DMS153 treated with DMSO at 0.1 percent for 48 hours (cell line): ENCODE data around the gene ATP6V0C.

ENCODE experiments used
- DNase-seq: peaks from one replicate; lab custom pipeline; 2025; ENCODE audit not compliant: unreplicated experiment; lab: John Stamatoyannopoulos, UW

The ATP6V0C gene

GRCh38 chr16:2508722-2509400 lies 4.9 kb upstream of the ATP6V0C start:
- no peak for DNase-seq

- DNase-seq: no peak
These were observed 2.5 kb upstream of the ATP6V0C start for GRCh38 chr16:2511128-2511800.

- DNase-seq: no peak
These were observed 1.6 kb upstream of the ATP6V0C start for GRCh38 chr16:2511996-2512734.

DNA sequence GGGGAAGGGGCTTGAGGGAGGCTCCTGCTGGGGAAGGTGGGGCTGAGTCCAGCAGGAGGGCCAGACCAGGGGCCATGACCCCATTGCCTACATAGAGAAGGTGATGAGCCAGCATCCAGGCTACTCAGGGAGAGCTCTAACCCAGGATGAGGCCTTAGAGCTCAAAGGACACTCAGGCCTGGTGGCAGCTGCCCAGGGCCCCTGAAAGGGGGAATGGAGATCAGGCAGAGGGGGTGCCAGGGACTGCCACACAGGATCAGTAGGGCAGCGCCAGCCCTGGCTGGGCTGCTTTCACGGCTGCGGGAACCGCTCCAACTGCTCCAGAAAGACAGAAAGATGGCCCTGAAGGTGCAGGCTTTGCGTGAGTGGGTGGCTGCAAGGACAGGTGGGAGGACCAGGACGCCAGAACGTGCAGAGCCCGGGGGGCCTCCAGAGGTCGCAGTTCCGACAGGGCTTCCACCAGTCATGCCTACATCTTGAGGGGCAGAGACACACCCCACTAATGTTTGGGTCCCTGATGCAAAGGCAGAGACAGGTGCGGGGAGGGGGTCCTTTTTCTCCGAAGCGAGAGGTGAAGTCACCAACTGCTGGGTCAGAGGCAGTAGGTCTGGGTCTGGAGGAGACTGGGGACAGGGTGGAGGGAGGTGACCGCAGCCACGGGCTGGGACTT lies 882 bp upstream of the ATP6V0C start:
- DNase-seq: no peak

DNA sequence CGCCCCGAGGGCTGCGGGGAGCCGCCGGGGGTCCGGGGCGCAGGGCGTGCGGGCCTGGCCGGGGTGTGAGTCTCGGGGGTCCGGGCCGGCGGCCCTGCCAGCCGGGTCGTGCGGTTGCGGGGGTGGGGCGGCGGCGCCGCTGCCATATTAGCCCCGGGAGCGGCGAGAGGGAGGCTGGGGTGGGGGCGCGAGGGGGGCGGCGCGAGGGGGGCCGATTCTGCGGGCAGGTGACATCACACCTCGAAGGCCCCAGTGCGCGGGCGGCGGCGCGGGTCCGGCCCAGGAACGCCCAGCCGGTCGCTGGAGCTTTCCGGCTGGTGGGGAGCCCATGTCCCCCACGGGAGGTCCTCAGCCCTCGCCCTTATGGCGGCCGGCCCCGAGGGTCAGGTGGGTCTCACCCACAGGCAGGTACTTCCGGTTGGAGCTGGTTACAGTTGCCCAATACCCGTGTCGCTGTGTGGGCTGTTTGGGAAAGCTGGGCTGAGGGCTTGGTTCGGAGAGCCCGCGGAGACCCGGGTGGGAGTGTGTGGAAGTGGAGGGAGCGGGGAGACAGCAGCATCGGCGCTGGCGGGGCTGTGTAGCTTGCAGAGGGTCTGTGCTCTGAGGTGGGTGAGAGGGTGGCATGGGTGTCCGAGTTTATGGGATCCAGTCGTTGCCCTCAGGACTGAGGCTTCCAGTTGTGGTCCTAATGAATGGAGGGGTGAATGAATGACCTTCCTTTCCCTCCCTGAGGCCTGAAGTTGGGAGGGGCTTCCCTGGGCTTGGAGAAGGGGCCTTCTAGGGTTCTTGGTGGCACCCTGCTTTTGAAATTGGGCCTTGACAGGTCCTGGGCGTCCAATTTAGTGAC lies 804 bp downstream of the ATP6V0C start:
- DNase-seq: no peak

GRCh38 chr16:2515180-2515851 lies 1.6 kb downstream of the ATP6V0C start:
- no peak for DNase-seq

GRCh38 chr16:2516391-2517240 lies 2.9 kb downstream of the ATP6V0C start:
- no peak for DNase-seq

DNA sequence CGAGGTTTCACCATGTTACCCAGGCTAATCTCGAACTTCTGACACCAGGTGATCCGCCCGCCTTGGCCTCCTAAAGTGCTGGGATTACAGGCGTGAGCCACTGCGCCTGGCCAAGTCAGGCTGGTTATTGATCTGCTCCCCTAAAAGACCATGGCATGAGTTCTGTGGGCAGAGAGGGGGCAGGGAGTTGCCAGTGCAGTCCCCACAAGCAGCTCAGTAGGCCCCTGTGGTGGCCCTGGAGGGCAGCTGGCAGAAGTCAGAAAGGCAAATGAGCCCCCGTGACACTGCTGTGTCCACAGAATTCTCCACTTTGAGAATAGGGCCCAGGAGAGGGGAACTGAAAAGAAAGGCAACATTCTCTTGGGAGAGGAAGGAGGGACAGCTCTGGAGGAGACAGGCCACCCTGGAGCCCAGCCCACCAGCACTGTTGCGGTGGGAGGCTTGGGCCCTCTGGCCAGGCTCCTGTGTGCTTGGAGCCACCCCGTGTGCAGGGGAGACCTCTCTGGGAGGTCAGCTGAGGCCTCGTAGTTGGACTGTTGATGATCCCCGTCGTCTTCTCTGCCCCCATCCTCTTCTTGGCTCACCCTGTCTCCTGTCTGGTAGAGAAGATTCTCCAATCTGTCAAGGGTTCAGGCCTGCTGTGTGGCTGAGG lies 4.3 kb downstream of the ATP6V0C start:
- no peak for DNase-seq

DNA sequence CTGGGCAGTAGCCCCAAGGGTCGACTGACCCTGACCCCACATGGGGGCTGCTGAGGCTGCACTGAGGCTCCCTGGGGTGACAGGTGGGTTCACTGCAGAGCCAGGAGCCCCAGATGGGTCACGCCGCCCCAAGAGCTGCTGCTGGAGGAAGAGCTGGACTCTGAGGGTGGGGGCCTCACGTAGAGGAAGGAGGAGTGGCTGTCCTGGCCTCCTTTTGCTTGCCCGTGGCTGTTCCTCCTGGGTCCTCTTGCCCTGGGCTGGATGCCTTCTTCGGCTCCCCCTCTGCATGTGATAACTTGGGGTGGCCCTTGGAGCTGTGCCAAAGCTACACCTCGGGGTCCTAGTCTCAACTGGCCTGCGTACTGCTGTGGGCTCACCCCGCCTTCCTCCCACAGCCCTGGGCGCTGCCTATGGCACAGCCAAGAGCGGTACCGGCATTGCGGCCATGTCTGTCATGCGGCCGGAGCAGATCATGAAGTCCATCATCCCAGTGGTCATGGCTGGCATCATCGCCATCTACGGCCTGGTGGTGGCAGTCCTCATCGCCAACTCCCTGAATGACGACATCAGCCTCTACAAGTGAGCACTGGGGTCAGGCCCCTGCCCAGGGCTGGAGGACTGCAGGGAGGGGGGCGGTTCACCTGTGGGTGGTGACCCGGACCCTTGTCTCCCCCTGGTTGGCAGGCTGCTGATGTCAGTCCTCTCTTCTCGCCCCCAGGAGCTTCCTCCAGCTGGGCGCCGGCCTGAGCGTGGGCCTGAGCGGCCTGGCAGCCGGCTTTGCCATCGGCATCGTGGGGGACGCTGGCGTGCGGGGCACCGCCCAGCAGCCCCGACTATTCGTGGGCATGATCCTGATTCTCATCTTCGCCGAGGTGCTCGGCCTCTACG lies 5.3 kb downstream of the ATP6V0C start:
- no peak for DNase-seq

- no peak for DNase-seq
These were observed 5.9 kb downstream of the ATP6V0C start for GRCh38 chr16:2519711-2520080.

DNA sequence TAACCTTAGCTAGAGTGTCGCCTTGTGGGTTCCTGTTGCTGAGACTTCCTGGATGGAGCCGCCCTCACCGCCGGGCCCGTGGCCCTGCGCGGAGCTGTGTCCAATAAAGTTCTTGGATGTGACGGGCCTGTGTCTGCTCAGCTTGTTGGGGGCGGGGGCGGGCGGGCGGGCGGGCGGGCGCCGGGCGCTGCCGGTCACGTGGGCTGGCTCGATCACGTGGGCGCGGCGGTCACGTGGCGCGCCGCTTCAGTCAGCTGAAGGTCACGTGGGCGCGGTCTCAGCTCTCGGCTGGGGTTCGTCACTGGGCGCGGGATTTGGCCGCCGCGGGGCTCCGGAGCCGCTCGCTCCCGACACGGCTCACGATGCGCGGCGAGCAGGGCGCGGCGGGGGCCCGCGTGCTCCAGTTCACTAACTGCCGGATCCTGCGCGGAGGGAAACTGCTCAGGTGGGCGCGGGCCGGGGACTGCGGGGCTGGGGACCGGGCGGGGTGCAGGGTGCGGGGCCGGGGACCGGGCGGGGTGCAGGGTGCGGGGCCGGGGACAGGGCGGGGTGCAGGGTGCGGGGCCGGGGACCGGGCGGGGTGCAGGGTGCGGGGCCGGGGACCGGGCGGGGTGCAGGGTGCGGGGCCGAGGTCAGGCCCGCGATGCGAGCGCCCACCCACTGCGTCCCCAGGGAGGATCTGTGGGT lies 6.5 kb downstream of the ATP6V0C start, which contains the start of gene AMDHD2:
AMDHD2 (plus strand) TSS at position 275 of the 687 bp plus-strand sequence; CDS start at position 363, 88 bp downstream.
- peak; percentile 72 for DNase-seq

GRCh38 chr16:2520784-2521531 lies 7.2 kb downstream of the ATP6V0C start:
- DNase-seq: no peak

DNA sequence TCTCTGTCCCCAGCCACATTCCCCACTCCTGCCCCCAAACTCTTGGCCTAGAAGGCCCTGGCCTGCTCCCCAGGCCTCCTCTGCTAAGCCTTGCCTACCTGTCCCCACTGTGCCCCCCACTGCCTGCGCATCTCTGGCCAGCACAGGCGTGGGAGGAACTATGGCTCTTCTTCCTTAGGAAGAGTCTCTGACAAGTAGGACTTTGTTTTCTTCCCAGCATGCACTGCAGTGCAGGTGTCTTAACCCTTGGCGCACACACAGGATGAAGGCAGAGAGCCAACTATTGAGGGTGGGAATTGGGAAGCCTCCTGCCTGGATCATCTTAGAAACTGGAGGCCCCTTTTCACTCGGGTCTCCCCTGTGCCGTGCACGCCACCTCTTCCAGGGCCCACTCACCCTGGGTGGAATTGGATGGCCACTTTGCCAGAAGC lies 10.1 kb downstream of the ATP6V0C start:
- DNase-seq: no peak

DNA sequence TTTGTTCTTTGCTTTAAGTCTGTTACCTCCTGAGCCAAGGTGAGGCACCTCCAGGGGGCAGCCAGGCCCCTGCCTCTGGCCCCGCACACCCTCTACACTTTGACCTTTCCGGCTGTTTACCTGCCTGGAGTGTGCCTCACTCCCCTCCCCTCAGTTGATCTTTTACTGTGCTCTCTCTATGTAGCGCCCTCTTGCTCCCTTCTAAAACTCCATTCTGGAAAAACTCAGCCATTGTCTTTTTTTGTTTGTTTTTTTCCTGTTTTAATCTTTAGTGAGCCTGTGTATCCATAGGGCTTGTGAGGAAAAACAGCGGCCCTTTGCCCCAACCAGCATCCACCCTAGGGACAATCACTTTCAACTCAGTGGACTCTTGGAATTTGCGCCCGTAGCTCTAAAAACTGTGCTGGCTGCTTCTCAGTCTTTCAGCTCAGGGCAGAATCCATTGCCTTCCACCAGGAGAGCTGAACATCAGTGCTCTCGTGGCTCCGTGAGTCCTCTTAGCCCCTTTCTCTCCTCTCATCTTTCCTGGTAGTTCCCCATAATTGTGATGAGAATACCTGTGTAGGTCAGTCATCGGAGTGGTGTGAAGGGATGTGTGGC lies 10.7 kb downstream of the ATP6V0C start:
- DNase-seq: no peak

DNA sequence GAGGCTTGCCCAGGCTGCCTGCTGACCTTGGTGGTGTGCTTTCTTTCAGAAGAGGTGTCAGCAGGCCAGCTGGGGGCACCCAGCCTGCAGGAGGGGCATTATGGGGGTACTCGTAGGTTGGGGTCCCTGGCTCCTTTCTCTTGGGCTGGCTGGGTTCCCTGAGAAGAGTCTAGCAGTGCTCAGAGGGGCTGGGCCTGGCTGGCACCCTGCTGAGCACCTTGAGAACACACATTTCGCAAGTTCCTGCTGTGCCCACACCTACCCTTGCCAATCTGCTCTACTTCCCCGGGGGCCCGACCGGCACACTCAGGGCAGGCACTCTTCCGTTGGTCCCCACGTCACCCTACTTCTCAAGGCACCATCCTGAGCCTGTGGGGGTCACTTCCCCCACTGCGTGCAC lies 12.4 kb downstream of the ATP6V0C start:
- DNase-seq: no peak
